ENCODE results near the gene CYB5RL. TPM values are rescaled to one million over a fixed set of nuclear protein-coding genes. Genes with fewer than 3 reads are reported as not detected.

Gene CYB5RL
- total and polyA plus RNA-seq, 2 of the 8 experiments (the other 6 are each of a cell fraction or from before 2014, with no cell fraction given): 13.2 to 14.1 TPM

- TF ChIP-seq ATF2 (IDR thresholded peaks at IDR 0.05; ENCODE audit: low read length) (no peak), CREB1 (IDR thresholded peaks at IDR 0.05) (no peak), TBP (IDR thresholded peaks at IDR 0.05; ENCODE audit: low read depth, low read length) (no peak), KDM4A (IDR thresholded peaks at IDR 0.05; ENCODE audit: low read depth, low read length, severe bottlenecking) (no peak)
Measured at GRCh38 chr1:54247863-54248515, 48.2 kb upstream of the CYB5RL start (continued).

Measured in H1 (cell line).